Panc1 (cell line): ENCODE results near the gene TK2. TPM values are rescaled to one million over a fixed set of nuclear protein-coding genes. Genes with fewer than 3 reads are reported as not detected.

ENCODE experiments used
- ATAC-seq: fragments of 200-7000 bp; cut with Tn5 transposase; 2 replicates; pipeline ENCODE4 v1.9.1; 2020; ENCODE audit warnings: mild to moderate bottlenecking, moderate library complexity
- BruUV-seq: library from RNA; stranded (reverse); fragments of 400-500 nt; replicated peaks from 2 replicates; lab custom pipeline; 2021; lab: Mats Ljungman, UMichigan
- CTCF ChIA-PET: fragments of 300-600 bp; sonication (Branson Sonifier 250); formaldehyde crosslinking; loops from one replicate; lab custom pipeline; 2022; ENCODE audit warnings: antibody characterized with exemption; lab: Charles Lee
- POLR2A ChIA-PET: fragments of 300-600 bp; sonication (Branson Sonifier 250); formaldehyde crosslinking; loops from one replicate; lab custom pipeline; 2022; ENCODE audit warnings: antibody characterized with exemption; lab: Charles Lee
- DNase-seq: peaks from one replicate; pipeline ENCODE4 v3.0.0-alpha.2; 2010; ENCODE audit warnings: low read depth, low spot score
- H3K27ac ChIP-seq: 2 replicates; pipeline ENCODE4 v1.5.1; 2011; ENCODE audit warnings: mild to moderate bottlenecking, low read length, inconsistent platforms
- H3K27me3 ChIP-seq: fragments of 200-500 bp; sonication (Bioruptor generic); 2 replicates; pipeline ENCODE4 v1.6.0; 2014; ENCODE audit warnings: low read length, inconsistent platforms; ENCODE audit not compliant: control insufficient read depth, insufficient read depth
- H3K36me3 ChIP-seq: fragments of 200-500 bp; sonication (Bioruptor generic); 2 replicates; pipeline ENCODE4 v1.5.1; 2014; ENCODE audit warnings: inconsistent platforms, mild to moderate bottlenecking, low read length, moderate library complexity; ENCODE audit not compliant: control insufficient read depth, insufficient read depth
- H3K4me1 ChIP-seq: 2 replicates; pipeline ENCODE4 v1.5.1; 2011; ENCODE audit warnings: inconsistent platforms, mild to moderate bottlenecking, low read length, moderate library complexity; ENCODE audit not compliant: control insufficient read depth, insufficient read depth
- H3K4me3 ChIP-seq, 2 experiments: 2 replicates each; pipeline ENCODE4 v1.5.1; 2011 to 2012; ENCODE audit warnings: low read depth in 2 of 2, low read length in 2 of 2, mild to moderate bottlenecking in 2 of 2, inconsistent platforms in 1 of 2, moderate library complexity in 1 of 2
- H3K9me3 ChIP-seq: fragments of 200-500 bp; sonication (Bioruptor generic); 2 replicates; pipeline ENCODE4 v1.5.1; 2014; ENCODE audit warnings: low read depth, mild to moderate bottlenecking, inconsistent platforms, low read length, moderate library complexity; ENCODE audit not compliant: control insufficient read depth, insufficient read depth
- CTCF ChIP-seq: fragments of 450-650 bp; IDR thresholded peaks from 2 replicates; pipeline ENCODE4 v1.5.1; 2017; ENCODE audit warnings: mild to moderate bottlenecking
- POLR2AphosphoS5 ChIP-seq: IDR thresholded peaks from 2 replicates; pipeline ENCODE4 v1.6.1; 2012; ENCODE audit warnings: mild to moderate bottlenecking, low read depth, low read length, moderate library complexity
- REST ChIP-seq, 2 experiments: IDR thresholded peaks; 2 replicates each; pipeline ENCODE4 v1.6.1; 2011 to 2012; ENCODE audit warnings: low read depth in 2 of 2, control low read depth in 1 of 2, low read length in 1 of 2, mild to moderate bottlenecking in 1 of 2, moderate library complexity in 1 of 2; ENCODE audit not compliant: insufficient read depth in 1 of 2
- SIN3A ChIP-seq: IDR thresholded peaks from 2 replicates; pipeline ENCODE4 v1.6.1; 2012; ENCODE audit warnings: low read depth, mild to moderate bottlenecking, low read length, moderate library complexity, borderline replicate concordance; ENCODE audit not compliant: insufficient read depth
- TCF7L2 ChIP-seq: IDR thresholded peaks from 2 replicates; pipeline ENCODE4 v1.6.1; 2011; ENCODE audit warnings: mild to moderate bottlenecking, low read depth, low read length, inconsistent platforms
- in situ Hi-C: cut with HindIII; loops from 2 replicates; pipeline ENCODE4 v1.10.0; 2016; ENCODE audit warnings: low sequenced_read_pairs, low pct_unique_long_range_greater_than_20kb
- intact Hi-C: fragments of 100-400 bp; cut with micrococcal nuclease; formaldehyde crosslinking; loops from one replicate; pipeline ENCODE4 v1.10.0; 2022; ENCODE audit not compliant: unreplicated experiment
- total RNA-seq: library from RNA; stranded (reverse); gene quantifications from one replicate; pipeline ENCODE4 v1.2.1, GENCODE V29; 2021; ENCODE audit not compliant: unreplicated experiment

The TK2 gene
- total RNA-seq, 1 experiment from 2014 or later, result 17.1 TPM

- intact Hi-C loops (loop anchor here (5.0 kb wide), 1 partner anchor 208 kb away; no protein-coding TSS in a partner anchor), in situ Hi-C loops (no loop called here)
- Histone ChIP-seq H3K4me3 (no peak overlapping the region), H3K36me3 (no peaks in the 10 kb centered on the region), H3K27ac (no peak overlapping the region), H3K9me3 (no peaks in the 10 kb centered on the region), H3K27me3 (no peaks in the 10 kb centered on the region), H3K4me1 (no peaks in the 10 kb centered on the region)
- no TSS peak for BruUV-seq
- POLR2A ChIA-PET, result no interaction called here
- ATAC-seq (no peak), DNase-seq (no peak)
- TF ChIP-seq TCF7L2 (no peak), SIN3A (no peak)
- CTCF ChIA-PET, result no interaction called here
Observed at GRCh38 chr16:66480265-66481080, 69.4 kb downstream of the TK2 start.

- H3K27ac ChIP-seq, result no peak overlapping the region
- in situ Hi-C loops (no loop called here), intact Hi-C loops (loop anchor here (5.0 kb wide), 1 partner anchor 207 kb away; no protein-coding TSS in a partner anchor)
- ChIA-PET CTCF (no interaction called here), POLR2A (no interaction called here)
- no peak for ATAC-seq
- TF ChIP-seq REST (IDR thresholded peaks at IDR 0.05; ENCODE audit: insufficient read depth in 1 of 2, low read depth in 2 of 2, low read length in 1 of 2) (no peak), POLR2AphosphoS5 (no peak), CTCF (no peak), SIN3A (no peak), TCF7L2 (no peak)
- no peaks in the 10 kb centered on the region for H3K27me3 ChIP-seq
- no peaks in the 10 kb centered on the region for H3K9me3 ChIP-seq
- BruUV-seq, result no TSS peak
- H3K4me3 ChIP-seq, result no peak overlapping the region
- no peaks in the 10 kb centered on the region for H3K4me1 ChIP-seq
- DNase-seq, result no peak
- no peaks in the 10 kb centered on the region for H3K36me3 ChIP-seq
Observed at GRCh38 chr16:66479661-66480264, 70.2 kb downstream of the TK2 start.
